Inflammatory macrophage treated with lipopolysaccharide for 1 hour (primary cell): ENCODE data around the gene KIF13A.

ENCODE experiments used
- DNase-seq, 2 donors: peaks; one replicate each; pipeline ENCODE4 v3.0.0-alpha.2; 2020 to 2022

Gene KIF13A

GRCh38 chr6:17714879-17715851 is 272.3 kb downstream of the KIF13A start:
- peak; percentile 80 to 86 for DNase-seq

GRCh38 chr6:17714177-17714576 is 273.3 kb downstream of the KIF13A start:
- DNase-seq = peak; percentile 39 to 53

GRCh38 chr6:17712576-17712975 is 274.9 kb downstream of the KIF13A start:
- no peak for DNase-seq

- no peak for DNase-seq
Observed at GRCh38 chr6:17710331-17710730, 277.1 kb downstream of the KIF13A start.

- no peak for DNase-seq
Observed at GRCh38 chr6:17709476-17709875, 278.0 kb downstream of the KIF13A start.
